ENCODE results near the gene CLTC.

The CLTC gene

DNA sequence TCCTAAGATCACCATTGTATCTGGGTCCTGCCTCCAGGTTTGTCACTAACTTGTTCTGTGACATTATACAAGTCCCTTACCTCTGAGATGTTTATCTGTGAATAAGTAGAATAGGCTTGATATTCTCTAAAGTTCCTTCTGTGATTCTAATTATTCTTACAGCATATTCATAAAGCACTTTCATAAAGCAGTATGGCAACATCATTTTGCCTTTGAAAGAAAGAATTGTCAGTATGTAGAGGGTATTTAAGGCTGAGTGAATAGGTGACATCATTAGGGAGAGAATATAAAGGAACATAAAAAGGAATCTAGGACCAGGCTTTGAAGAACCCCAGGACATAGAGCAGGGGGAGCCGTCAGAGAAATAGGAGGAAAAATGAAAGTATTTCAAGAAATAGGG is 103.3 kb downstream of the CLTC start:
- DNase-seq (ENCODE audit: low read depth in 1 of 2, low spot score in 1 of 2), result no peak

DNA sequence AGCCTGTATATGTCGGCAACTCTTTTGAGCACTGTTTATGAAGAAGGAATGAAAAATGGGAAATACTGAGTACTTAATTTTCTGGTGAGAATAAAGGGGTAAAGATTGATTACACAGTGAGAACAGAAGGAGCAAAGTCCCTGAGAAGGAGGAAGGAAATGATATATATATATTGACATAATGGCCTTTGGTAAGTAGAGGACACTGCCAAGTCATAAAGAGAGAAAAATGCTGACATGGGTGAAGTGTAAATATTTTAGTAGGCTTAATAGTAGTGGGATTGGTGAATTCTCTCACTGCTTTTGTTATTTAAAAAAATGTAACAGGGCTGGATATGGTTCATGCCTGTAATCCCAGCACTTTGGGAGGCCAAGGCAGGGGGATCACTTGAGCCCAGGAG is 103.9 kb downstream of the CLTC start:
- DNase-seq (ENCODE audit: low read depth in 1 of 2, low spot score in 1 of 2), result no peak

DNA sequence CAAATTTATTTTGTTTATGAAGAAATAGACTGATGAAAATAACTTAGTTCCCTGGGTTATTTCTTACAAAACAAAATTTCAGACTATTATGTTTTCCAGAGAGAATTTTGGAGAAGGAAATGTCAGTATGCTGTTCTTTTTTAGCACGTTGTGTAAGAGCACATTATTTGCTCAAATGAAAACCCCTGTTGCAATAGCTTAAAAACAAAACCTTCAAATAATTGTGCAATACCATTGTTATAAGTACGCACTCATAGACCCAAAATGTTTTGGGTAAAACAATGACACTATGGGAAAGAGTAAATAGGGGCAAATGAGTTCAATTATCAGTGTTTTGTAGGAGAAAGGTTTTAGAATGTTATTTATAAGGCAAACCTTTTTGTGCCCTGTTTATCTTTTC is 106.0 kb downstream of the CLTC start:
- DNase-seq (ENCODE audit: low read depth in 1 of 2, low spot score in 1 of 2), result no peak

DNA sequence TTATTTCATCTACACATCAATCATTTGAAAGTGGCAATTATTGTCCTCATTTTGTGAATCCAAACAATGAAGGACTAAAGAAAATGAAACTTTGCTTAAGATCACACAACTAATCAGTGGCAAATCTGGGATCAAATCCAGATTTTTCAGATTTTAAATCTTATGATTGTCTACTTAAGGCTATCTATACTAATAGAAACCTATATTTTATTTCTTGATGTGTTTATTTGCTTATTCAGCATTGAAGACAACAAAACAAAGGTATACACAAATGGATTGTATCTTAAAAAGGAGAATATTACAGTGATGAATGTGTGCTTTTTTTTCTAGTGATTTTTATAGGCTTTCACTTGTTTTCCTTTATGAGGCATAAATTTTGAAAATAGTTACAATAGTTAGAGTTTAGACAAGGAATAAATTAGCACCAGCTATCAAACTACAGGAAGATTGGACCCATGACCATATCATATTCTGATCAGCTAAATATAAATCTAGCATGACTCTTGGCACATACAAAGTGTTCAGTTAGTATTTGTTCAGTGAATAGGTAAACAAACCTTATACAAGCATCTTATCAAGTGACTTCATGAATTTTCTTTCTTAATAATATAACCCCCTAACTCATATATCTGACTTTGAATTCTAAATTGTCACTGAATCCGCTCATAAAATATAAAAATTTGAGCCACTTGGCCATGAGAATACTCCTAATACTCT is 108.3 kb downstream of the CLTC start:
- no peak for DNase-seq (ENCODE audit: low read depth in 1 of 2, low spot score in 1 of 2)

DNA sequence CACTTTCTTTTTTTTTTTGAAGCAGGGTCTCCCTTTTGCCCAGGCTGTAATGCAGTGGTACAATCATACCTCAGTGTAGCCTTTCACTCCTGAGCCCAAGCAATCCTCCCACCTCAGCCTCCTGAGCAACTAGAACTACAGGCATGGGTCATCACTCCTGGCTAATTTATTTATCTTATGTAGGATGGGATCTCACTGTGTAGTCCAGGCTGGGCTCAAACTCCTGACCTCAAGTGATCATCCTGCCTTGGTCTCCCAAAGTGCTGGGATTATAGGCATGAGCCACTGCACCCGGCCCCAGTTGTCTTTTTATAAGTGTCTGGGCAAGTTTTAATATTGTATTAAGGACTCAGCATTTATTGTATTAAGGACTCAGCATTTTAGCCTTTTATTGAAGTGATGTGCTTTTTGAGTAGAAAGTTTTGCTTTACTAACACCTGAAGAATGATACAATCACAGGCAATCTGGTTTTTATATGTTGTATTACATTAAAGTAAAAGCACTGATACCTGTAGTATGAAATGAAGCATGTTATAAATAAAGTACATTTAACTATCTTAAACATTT is 110.7 kb downstream of the CLTC start:
- no peak for DNase-seq (ENCODE audit: low read depth in 1 of 2, low spot score in 1 of 2)

DNA sequence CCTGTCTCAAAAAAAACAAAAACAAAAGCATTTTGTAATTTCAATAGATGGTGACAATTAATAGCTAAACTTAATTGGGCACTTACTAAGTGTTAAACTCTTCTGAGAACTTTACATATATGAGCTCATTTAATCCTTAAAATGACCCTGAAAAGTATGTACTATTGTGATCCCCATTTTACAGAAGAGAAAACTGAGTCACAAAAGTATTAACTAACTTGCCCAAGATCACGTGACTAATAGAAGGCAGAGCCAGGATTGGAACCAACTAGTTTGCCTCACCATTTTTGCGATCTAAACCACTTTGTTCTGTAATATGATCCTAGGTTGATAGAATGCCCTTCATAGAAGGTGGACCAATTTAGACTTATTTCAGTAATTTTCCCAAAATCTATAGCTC is 114.0 kb downstream of the CLTC start:
- no peak for DNase-seq (ENCODE audit: low read depth in 1 of 2, low spot score in 1 of 2)

DNA sequence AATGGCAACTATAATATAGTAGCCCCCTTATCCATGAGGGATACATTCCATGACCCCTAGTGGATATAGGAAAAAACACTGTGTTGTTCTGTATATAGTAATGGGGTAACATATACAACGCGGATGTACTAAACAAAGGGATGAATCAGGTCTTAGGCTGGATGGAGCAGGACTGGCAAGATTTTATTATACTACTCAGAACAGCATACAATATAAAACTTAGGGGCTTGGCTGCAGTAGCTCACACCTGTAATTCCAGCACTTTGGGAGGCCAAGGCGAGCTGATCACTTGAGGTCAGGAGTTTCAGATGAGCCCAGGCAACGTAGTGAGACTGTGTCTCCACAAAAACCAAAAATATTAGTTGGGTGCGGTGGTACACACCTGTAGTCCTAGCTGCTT is 114.5 kb downstream of the CLTC start:
- DNase-seq (ENCODE audit: low read depth in 1 of 2, low spot score in 1 of 2), result no peak

DNA sequence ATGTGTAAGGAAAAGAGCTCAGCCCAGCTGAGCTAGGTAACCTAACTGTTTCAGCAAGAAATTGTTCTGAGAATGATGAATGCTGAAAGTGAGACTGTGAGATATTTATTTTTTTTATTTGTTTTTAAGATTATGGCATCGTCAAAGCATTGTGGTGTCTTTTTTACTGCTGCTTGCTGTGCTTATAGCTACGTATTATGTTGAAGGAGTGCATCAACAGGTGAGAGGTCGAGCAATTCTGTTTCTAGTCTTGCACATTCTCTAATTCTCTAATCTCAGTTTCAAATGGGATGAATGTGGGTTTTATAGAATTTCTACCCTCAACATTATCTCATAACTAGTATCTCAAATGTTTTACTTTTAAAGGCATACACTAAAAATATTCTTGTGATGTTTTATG is 117.6 kb downstream of the CLTC start:
- no peak for DNase-seq (ENCODE audit: low read depth in 1 of 2, low spot score in 1 of 2)

DNA sequence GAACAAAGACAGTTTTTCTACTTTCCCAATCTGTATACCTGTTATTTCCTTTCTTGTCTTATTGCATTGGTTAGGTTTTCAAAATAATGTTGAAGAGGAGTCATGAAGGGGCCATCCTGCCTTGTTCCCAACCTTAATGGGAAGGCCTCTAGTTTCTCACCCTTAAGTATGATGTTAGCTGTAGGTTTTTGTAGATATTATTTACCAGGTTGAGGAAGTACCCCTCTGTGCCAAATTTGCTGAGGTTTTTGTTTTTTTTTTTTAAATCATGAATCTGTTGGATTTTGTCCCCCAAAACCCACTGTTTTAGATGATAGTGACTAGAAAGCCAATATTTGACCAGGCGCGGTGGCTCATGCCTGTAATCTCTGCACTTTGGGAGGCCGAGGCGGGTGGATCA is 124.1 kb downstream of the CLTC start:
- no peak for DNase-seq (ENCODE audit: low read depth in 1 of 2, low spot score in 1 of 2)

DNA sequence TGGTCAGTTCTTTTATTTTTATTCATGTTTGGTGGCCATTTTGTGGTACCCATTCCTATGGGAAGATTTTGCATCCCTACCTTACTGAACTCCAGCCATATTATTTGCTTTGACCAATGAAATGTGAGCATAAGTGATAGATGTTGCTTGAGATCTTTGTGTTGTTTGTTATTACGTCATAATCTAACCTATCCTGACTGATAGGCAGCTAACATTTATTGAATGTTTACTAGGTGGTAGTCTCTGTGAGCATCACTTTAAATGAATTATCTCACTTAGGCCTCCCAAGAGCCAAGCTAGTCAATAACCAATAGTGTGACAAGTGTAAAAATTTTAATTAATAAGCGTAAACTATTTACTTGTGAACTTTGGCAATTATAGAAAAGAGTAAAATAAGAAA is 125.3 kb downstream of the CLTC start:
- no peak for DNase-seq (ENCODE audit: low read depth in 1 of 2, low spot score in 1 of 2)

Measured in activated CD4-positive, alpha-beta T cell treated with anti-CD3 and anti-CD28 coated beads, Interleukin-2, amount 50 U/mL, for 24 hours (primary cell).